Esophagus muscularis mucosa (tissue), 4 donors: ENCODE results near the gene ACAN. TPM values are rescaled to one million over a fixed set of nuclear protein-coding genes. Genes with fewer than 3 reads are reported as not detected.

Source experiments
- DNase-seq: peaks from one replicate; pipeline ENCODE4 v3.0.0-alpha.2; 2017; ENCODE audit errors: extremely low spot score
- H3K27ac ChIP-seq, 4 donors: fragments of 200-600 bp; sonication (generic); replicated peaks in 1 of 4; 1 replicate in 3 of 4; 2 replicates in 1 of 4; pipeline ENCODE4 v1.5.1; 2016 to 2019; ENCODE audit warnings: mild to moderate bottlenecking in 1 of 4
- H3K27me3 ChIP-seq, 4 donors: fragments of 200-600 bp; sonication (generic); one replicate each; pipeline versions ENCODE4 v1.5.1 to v1.6.0; 2016 to 2019
- H3K36me3 ChIP-seq, 4 donors: fragments of 200-600 bp; sonication (generic); one replicate each; pipeline ENCODE4 v1.5.1; 2016 to 2019
- H3K4me1 ChIP-seq, 4 donors: fragments of 200-600 bp; sonication (generic); one replicate each; pipeline ENCODE4 v1.5.1; 2016 to 2019
- H3K4me3 ChIP-seq, 4 donors: fragments of 200-600 bp; sonication (generic); 1 replicate in 2 of 4; 2 replicates in 2 of 4; pipeline ENCODE4 v1.5.1; 2016 to 2019; ENCODE audit warnings: mild to moderate bottlenecking in 4 of 4, moderate library complexity in 1 of 4
- H3K9me3 ChIP-seq, 4 donors: fragments of 200-600 bp; sonication (generic); 1 replicate in 3 of 4; 2 replicates in 1 of 4; pipeline ENCODE4 v1.5.1; 2016 to 2019
- EP300 ChIP-seq: sonication (generic); formaldehyde crosslinking; IDR thresholded peaks from one replicate; pipeline ENCODE4 v1.6.1; 2017; ENCODE audit warnings: antibody characterized with exemption
- POLR2A ChIP-seq: fragments of 450-650 bp; IDR thresholded peaks from one replicate; pipeline ENCODE4 v1.6.1; 2017; ENCODE audit warnings: antibody characterized with exemption, moderate library complexity, mild to moderate bottlenecking, low read depth
- POLR2AphosphoS5 ChIP-seq, 2 donors: sonication (generic); formaldehyde crosslinking; IDR thresholded peaks; one replicate each; pipeline ENCODE4 v1.6.1; 2017; ENCODE audit warnings: antibody characterized with exemption in 2 of 2
- WGBS: methylation state at CpG from one replicate; pipeline ENCODE4 v1.1.5; 2018; 5-methylcytosine and 5-hydroxymethylcytosine counted together
- intact Hi-C: fragments of 100-400 bp; cut with DNase I; formaldehyde crosslinking; loops from one replicate; pipeline ENCODE4 v1.15.1; 2023
- total RNA-seq, 4 donors: library from RNA; depleted of rRNA; stranded (reverse); fragments of >200 nt; gene quantifications; one replicate each; pipeline versions ENCODE4 v1.1.0 to v1.2.1, GENCODE V29; 2016
- TF ChIP-seq, protein P1 (sequence below), 3 experiments: fragments of 200-600 bp in 2 of 3; fragments of 450-650 bp in 1 of 3; sonication (generic) in 2 of 3; IDR thresholded peaks; one replicate each; pipeline ENCODE4 v1.5.1; 2017 to 2019; ENCODE audit warnings: antibody characterized with exemption in 3 of 3, mild to moderate bottlenecking in 2 of 3, moderate library complexity in 1 of 3

The ACAN gene
- total RNA-seq, 4 donors from 2014 or later, result under 0.01 to 0.11 (median 0.06) TPM; not detected in 1

DNA sequence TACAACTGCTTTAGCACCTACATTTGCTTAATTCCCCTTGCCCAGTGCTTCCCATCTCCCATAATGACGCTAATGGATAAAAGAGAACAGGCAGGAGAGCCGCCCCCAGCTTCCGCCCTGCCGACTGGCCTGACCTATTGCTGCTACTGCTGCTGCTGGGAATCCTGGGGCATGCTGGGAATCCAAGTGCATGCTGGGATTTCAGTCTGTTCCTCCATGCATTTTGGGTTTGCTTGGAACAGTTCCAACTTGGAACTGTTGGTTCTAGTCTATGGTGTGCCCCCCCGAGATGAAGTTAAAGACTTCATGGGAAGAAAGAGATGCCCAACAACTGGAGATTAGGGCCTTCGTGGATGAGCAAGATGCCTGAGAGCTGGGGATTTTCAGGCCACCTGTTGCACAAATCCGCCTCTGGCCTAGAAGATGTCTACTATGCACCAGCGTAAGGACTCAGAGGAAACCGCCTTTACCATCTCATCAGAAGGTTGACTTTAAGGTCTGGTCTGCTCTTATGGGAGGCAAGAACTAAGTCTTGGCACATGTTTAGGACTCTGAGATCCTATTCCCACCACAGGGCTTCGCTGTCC lies 63.2 kb downstream of the ACAN start:
- Histone ChIP-seq H3K36me3 (no peaks in the 10 kb centered on the region), H3K4me3 (no peak overlapping the region), H3K27me3 (peaks cover 0 to 16% (median 0%) of the 10 kb centered on the region in 4 donors), H3K9me3 (no peaks in the 10 kb centered on the region), H3K4me1 (no peaks in the 10 kb centered on the region), H3K27ac (no peak overlapping the region)
- DNase-seq, result no peak
- intact Hi-C loops, result no loop called here
- TF ChIP-seq POLR2A (no peak), POLR2AphosphoS5 (IDR thresholded peaks at IDR 0.05) (no peak), EP300 (no peak)
- TF ChIP-seq, protein P1, sequence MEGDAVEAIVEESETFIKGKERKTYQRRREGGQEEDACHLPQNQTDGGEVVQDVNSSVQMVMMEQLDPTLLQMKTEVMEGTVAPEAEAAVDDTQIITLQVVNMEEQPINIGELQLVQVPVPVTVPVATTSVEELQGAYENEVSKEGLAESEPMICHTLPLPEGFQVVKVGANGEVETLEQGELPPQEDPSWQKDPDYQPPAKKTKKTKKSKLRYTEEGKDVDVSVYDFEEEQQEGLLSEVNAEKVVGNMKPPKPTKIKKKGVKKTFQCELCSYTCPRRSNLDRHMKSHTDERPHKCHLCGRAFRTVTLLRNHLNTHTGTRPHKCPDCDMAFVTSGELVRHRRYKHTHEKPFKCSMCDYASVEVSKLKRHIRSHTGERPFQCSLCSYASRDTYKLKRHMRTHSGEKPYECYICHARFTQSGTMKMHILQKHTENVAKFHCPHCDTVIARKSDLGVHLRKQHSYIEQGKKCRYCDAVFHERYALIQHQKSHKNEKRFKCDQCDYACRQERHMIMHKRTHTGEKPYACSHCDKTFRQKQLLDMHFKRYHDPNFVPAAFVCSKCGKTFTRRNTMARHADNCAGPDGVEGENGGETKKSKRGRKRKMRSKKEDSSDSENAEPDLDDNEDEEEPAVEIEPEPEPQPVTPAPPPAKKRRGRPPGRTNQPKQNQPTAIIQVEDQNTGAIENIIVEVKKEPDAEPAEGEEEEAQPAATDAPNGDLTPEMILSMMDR (IDR thresholded peaks at IDR 0.05), result no peak
- WGBS, result 92% methylated on average over 10 of the region's 10 CpGs

DNA sequence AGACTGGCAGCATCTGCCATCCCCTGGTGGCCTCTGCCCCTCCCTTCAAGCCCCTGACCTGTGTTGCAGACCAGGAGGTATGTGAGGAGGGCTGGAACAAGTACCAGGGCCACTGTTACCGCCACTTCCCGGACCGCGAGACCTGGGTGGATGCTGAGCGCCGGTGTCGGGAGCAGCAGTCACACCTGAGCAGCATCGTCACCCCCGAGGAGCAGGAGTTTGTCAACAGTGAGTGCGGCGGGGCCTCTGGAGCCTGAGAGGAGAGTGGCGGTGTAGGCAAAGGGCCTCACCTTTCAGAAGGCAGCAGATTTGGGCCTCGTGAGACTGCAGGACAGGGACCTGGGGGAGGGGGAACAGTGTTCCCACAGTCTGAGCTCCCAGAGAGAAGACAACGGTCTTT lies 68.1 kb downstream of the ACAN start:
- Histone ChIP-seq H3K4me3 (no peak overlapping the region), H3K4me1 (peaks cover 0 to 4% (median 2%) of the 10 kb centered on the region in 4 donors), H3K27me3 (peaks cover 0 to 48% (median 0%) of the 10 kb centered on the region in 4 donors), H3K9me3 (no peaks in the 10 kb centered on the region), H3K27ac (no peak overlapping the region), H3K36me3 (no peaks in the 10 kb centered on the region)
- intact Hi-C loops, result no loop called here
- WGBS, result 84% methylated on average over 14 of the region's 14 CpGs
- TF ChIP-seq POLR2AphosphoS5 (IDR thresholded peaks at IDR 0.05), result no peak
- TF ChIP-seq, protein P1 (IDR thresholded peaks at IDR 0.05), result no peak
- TF ChIP-seq POLR2A, result no peak
- TF ChIP-seq EP300, result no peak
- DNase-seq, result no peak

DNA sequence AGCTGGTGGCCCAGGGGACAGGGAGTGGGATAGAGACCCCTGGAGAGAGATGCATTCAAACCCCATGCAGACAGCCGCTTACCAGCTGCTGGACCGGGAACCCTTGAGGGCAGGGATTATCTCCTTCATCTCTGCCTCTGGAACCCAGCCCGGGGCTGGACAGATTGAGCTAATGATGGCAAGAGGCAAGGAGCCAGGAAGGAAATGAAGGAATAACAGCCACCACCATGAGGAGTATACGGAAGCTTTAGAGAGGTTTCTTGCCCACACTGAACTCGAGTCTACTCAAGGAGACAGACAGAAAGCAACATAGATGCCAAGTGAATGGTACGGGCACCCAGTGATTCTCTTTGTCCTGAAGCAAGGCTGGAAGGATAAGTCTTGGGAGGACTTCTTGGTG lies 68.9 kb downstream of the ACAN start:
- intact Hi-C loops, result no loop called here

DNA sequence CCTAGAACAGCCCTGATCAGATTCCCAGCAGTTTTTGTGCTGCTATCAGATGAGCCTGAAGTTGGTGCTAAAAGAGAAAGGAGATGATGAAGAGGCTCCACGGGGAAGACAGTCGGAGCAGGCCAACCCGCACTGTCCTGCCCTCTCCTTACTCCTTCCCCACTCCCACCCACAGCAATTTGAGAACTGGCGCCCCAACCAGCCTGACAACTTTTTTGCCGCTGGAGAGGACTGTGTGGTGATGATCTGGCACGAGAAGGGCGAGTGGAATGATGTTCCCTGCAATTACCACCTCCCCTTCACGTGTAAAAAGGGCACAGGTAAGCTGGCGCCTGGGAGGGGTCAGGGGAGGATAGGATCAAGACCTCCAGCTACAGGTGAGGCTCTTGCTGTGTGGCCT lies 69.5 kb downstream of the ACAN start:
- H3K36me3 ChIP-seq, result no peaks in the 10 kb centered on the region
- H3K27me3 ChIP-seq, result peaks cover 0 to 48% (median 0%) of the 10 kb centered on the region in 4 donors
- H3K4me1 ChIP-seq, result peaks cover 0 to 4% (median 2%) of the 10 kb centered on the region in 4 donors
- no peak overlapping the region for H3K27ac ChIP-seq
- 75% methylated on average over 9 of the region's 9 CpGs for WGBS
- no peak for DNase-seq
- intact Hi-C loops, result no loop called here
- H3K9me3 ChIP-seq, result no peaks in the 10 kb centered on the region
- TF ChIP-seq POLR2A (no peak), POLR2AphosphoS5 (IDR thresholded peaks at IDR 0.05) (no peak), EP300 (no peak)
- TF ChIP-seq, protein P1 (IDR thresholded peaks at IDR 0.05), result no peak
- H3K4me3 ChIP-seq, result no peak overlapping the region

More for the DNA sequence above, 68.9 kb downstream of the ACAN start:
- Histone ChIP-seq H3K4me3 (no peak overlapping the region), H3K9me3 (no peaks in the 10 kb centered on the region), H3K4me1 (peaks cover 0 to 4% (median 2%) of the 10 kb centered on the region in 4 donors), H3K27me3 (peaks cover 0 to 48% (median 0%) of the 10 kb centered on the region in 4 donors), H3K36me3 (no peaks in the 10 kb centered on the region), H3K27ac (no peak overlapping the region)
- 74% methylated on average over 3 of the region's 6 CpGs for WGBS
- DNase-seq, result no peak
- TF ChIP-seq, protein P1 (IDR thresholded peaks at IDR 0.05), result no peak
- TF ChIP-seq EP300 (no peak), POLR2A (no peak), POLR2AphosphoS5 (IDR thresholded peaks at IDR 0.05) (no peak)

DNA sequence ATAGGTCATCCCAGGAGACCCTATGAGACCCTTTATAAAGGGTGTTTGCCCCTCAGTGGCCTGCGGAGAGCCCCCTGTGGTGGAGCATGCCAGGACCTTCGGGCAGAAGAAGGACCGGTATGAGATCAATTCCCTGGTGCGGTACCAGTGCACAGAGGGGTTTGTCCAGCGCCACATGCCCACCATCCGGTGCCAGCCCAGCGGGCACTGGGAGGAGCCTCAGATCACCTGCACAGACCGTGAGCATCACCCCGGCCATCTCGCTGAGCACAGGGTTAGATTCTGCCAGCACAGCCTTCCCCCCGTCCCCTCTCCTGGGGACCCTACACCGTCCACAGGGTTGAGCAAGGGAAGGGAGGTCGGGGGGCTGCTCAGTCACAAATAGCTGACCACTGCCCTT lies 70.5 kb downstream of the ACAN start:
- no peak overlapping the region for H3K4me3 ChIP-seq
- H3K4me1 ChIP-seq, result peaks cover 0 to 4% (median 2%) of the 10 kb centered on the region in 4 donors
- intact Hi-C loops, result no loop called here
- TF ChIP-seq, protein P1 (IDR thresholded peaks at IDR 0.05), result no peak
- peaks cover 0 to 3% (median under 1%) of the 10 kb centered on the region in 4 donors for H3K36me3 ChIP-seq
- peaks cover 0 to 48% (median 0%) of the 10 kb centered on the region in 4 donors for H3K27me3 ChIP-seq
- DNase-seq, result no peak
- H3K27ac ChIP-seq, result no peak overlapping the region
- H3K9me3 ChIP-seq, result no peaks in the 10 kb centered on the region
- WGBS, result 92% methylated on average over 8 of the region's 13 CpGs
